CD14-positive monocyte (primary cell): ENCODE data around the gene PIK3R3. TPM values are rescaled to one million over a fixed set of nuclear protein-coding genes. Genes with fewer than 3 reads are reported as not detected.

Source experiments
- DNase-seq, 3 donors: peaks; one replicate each; pipeline ENCODE4 v3.0.0-alpha.2; 2011 to 2022
- H2AFZ ChIP-seq: 2 replicates; pipeline ENCODE4 v1.6.0; 2012; ENCODE audit warnings: mild to moderate bottlenecking, low read depth, low read length, inconsistent platforms; ENCODE audit not compliant: insufficient read depth, poor library complexity, severe bottlenecking
- H3K27ac ChIP-seq, 2 donors: 1 replicate in 1 of 2; 2 replicates in 1 of 2; pipeline ENCODE4 v1.5.1; 2012 to 2013; ENCODE audit warnings: low read length in 2 of 2, control low read depth in 1 of 2, inconsistent platforms in 1 of 2, low read depth in 1 of 2, mild to moderate bottlenecking in 1 of 2
- H3K27me3 ChIP-seq, 2 donors: one replicate each; pipeline versions ENCODE4 v1.6.0 to v1.6.1; 2011 to 2013; ENCODE audit warnings: low read length in 2 of 2; ENCODE audit not compliant: control insufficient read depth in 2 of 2, insufficient read depth in 2 of 2
- H3K36me3 ChIP-seq, 2 donors: replicated peaks in 1 of 2; 1 replicate in 1 of 2; 2 replicates in 1 of 2; pipeline versions ENCODE4 v1.5.1 to v1.6.1; 2012 to 2013; ENCODE audit warnings: low read length in 2 of 2, control low read depth in 1 of 2, inconsistent platforms in 1 of 2, mild to moderate bottlenecking in 1 of 2; ENCODE audit not compliant: insufficient read depth in 2 of 2, control insufficient read depth in 1 of 2
- H3K4me1 ChIP-seq, 2 donors: 1 replicate in 1 of 2; 2 replicates in 1 of 2; pipeline versions ENCODE4 v1.5.1 to v1.6.1; 2012 to 2013; ENCODE audit warnings: low read length in 2 of 2, control low read depth in 1 of 2, inconsistent platforms in 1 of 2, mild to moderate bottlenecking in 1 of 2, moderate library complexity in 1 of 2; ENCODE audit not compliant: insufficient read depth in 2 of 2, control insufficient read depth in 1 of 2
- H3K4me2 ChIP-seq: replicated peaks from 2 replicates; pipeline ENCODE3; 2012; ENCODE audit warnings: low read length, moderate library complexity, mild to moderate bottlenecking; ENCODE audit not compliant: poor library complexity, severe bottlenecking; ENCODE audit errors: extremely low read depth
- H3K4me3 ChIP-seq, 3 experiments: fragments of 200-600 bp in 1 of 3; sonication (generic) in 1 of 3; replicated peaks in 1 of 3; 1 replicate in 2 of 3; 2 replicates in 1 of 3; pipeline ENCODE4 v1.5.1; 2011 to 2013; ENCODE audit warnings: low read length in 3 of 3, mild to moderate bottlenecking in 3 of 3, control low read depth in 2 of 3, low read depth in 2 of 3, inconsistent platforms in 1 of 3, moderate library complexity in 1 of 3
- H3K79me2 ChIP-seq: 2 replicates; pipeline ENCODE4 v1.6.0; 2012; ENCODE audit warnings: mild to moderate bottlenecking, control low read depth, inconsistent platforms, low read length, moderate library complexity; ENCODE audit not compliant: insufficient read depth
- H3K9ac ChIP-seq: 2 replicates; pipeline ENCODE4 v1.6.0; 2017; ENCODE audit warnings: low read length, mild to moderate bottlenecking; ENCODE audit not compliant: insufficient read depth, poor library complexity, severe bottlenecking
- H3K9me3 ChIP-seq, 2 donors: replicated peaks in 1 of 2; 1 replicate in 1 of 2; 2 replicates in 1 of 2; pipeline versions ENCODE4 v1.5.1 to v1.6.1; 2012 to 2013; ENCODE audit warnings: low read length in 2 of 2, control low read depth in 1 of 2; ENCODE audit not compliant: control insufficient read depth in 1 of 2, insufficient read depth in 1 of 2
- H4K20me1 ChIP-seq: 2 replicates; pipeline ENCODE4 v1.6.0; 2012; ENCODE audit warnings: mild to moderate bottlenecking, low read length, control low read depth, moderate library complexity; ENCODE audit not compliant: insufficient read depth
- H3K27ac Mint-ChIP-seq, 7 donors: one replicate each; pipeline ENCODE4 v1.8.0; 2020; ENCODE audit warnings: mild to moderate bottlenecking in 7 of 7, mixed read lengths in 7 of 7, moderate library complexity in 6 of 7, inconsistent platforms in 2 of 7
- H3K27me3 Mint-ChIP-seq, 3 donors: one replicate each; pipeline ENCODE4 v1.8.0; 2021 to 2022; ENCODE audit warnings: low read depth in 3 of 3, mild to moderate bottlenecking in 3 of 3, mixed read lengths in 3 of 3, moderate library complexity in 3 of 3, inconsistent platforms in 1 of 3
- H3K36me3 Mint-ChIP-seq, 2 donors: one replicate each; pipeline ENCODE4 v1.8.0; 2020; ENCODE audit warnings: mixed read lengths in 2 of 2, inconsistent platforms in 1 of 2, mild to moderate bottlenecking in 1 of 2
- H3K4me1 Mint-ChIP-seq: one replicate; pipeline ENCODE4 v1.8.0; 2020; ENCODE audit warnings: mild to moderate bottlenecking, mixed read lengths
- H3K4me3 Mint-ChIP-seq, 2 donors: one replicate each; pipeline ENCODE4 v1.8.0; 2020; ENCODE audit warnings: mild to moderate bottlenecking in 2 of 2, mixed read lengths in 2 of 2, moderate library complexity in 1 of 2
- H3K9me3 Mint-ChIP-seq, 7 donors: one replicate each; pipeline ENCODE4 v1.8.0; 2020 to 2022; ENCODE audit warnings: mixed read lengths in 7 of 7, mild to moderate bottlenecking in 6 of 7, moderate library complexity in 6 of 7, inconsistent platforms in 2 of 7
- WGBS: methylation state at CpG from one replicate; pipeline ENCODE4 v1.1.5; 2013; ENCODE audit warnings: missing lambda C conversion rate; ENCODE audit not compliant: insufficient coverage; 5-methylcytosine and 5-hydroxymethylcytosine counted together
- intact Hi-C, 2 donors: fragments of 100-400 bp; cut with micrococcal nuclease; formaldehyde crosslinking; loops; one replicate each; pipeline versions ENCODE4 v1.15.0 to v1.15.1; 2023
- polyA plus RNA-seq, 3 donors: library from polyadenylated mRNA; depleted of rRNA in 1 of 3; unstranded in 2 of 3; stranded (reverse) in 1 of 3; fragments of 300-500 nt in 2 of 3; fragments of >200 nt in 1 of 3; fragmentation: Illumina TruSeq in 2 of 3; gene quantifications; 1 replicate in 2 of 3; 2 replicates in 1 of 3; pipeline ENCODE4 v1.2.3, GENCODE V29; 2012 to 2021
- TF ChIP-seq, protein P1 (sequence below): fragments of 200-600 bp; IDR thresholded peaks from one replicate; pipeline ENCODE4 v1.8.0; 2022; ENCODE audit warnings: antibody characterized with exemption, mild to moderate bottlenecking

Gene PIK3R3
- polyA plus RNA-seq, 3 donors: 0.09 to 0.28 (median 0.17) TPM

GRCh38 chr1:46080257-46080656, 52.2 kb downstream of the PIK3R3 start:
- TF ChIP-seq, protein P1, sequence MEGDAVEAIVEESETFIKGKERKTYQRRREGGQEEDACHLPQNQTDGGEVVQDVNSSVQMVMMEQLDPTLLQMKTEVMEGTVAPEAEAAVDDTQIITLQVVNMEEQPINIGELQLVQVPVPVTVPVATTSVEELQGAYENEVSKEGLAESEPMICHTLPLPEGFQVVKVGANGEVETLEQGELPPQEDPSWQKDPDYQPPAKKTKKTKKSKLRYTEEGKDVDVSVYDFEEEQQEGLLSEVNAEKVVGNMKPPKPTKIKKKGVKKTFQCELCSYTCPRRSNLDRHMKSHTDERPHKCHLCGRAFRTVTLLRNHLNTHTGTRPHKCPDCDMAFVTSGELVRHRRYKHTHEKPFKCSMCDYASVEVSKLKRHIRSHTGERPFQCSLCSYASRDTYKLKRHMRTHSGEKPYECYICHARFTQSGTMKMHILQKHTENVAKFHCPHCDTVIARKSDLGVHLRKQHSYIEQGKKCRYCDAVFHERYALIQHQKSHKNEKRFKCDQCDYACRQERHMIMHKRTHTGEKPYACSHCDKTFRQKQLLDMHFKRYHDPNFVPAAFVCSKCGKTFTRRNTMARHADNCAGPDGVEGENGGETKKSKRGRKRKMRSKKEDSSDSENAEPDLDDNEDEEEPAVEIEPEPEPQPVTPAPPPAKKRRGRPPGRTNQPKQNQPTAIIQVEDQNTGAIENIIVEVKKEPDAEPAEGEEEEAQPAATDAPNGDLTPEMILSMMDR: no peak
- H3K4me1 Mint-ChIP-seq: peaks cover 7% of the 10 kb centered on the region
- H3K9me3 Mint-ChIP-seq: peaks cover 0 to 3% (median 0%) of the 10 kb centered on the region in 7 donors
- Histone ChIP-seq H3K4me3 (no peak overlapping the region), H3K9ac (no peak overlapping the region), H3K27ac (no peak overlapping the region), H3K79me2 (no peaks in the 10 kb centered on the region), H3K9me3 (no peaks in the 10 kb centered on the region), H3K27me3 (no peaks in the 10 kb centered on the region), H4K20me1 (no peaks in the 10 kb centered on the region), H3K4me2 (no peak overlapping the region), H3K4me1 (no peaks in the 10 kb centered on the region), H3K36me3 (no peaks in the 10 kb centered on the region), H2AFZ (no peak overlapping the region)
- no peaks in the 10 kb centered on the region for H3K27me3 Mint-ChIP-seq
- H3K27ac Mint-ChIP-seq: no peak overlapping the region
- DNase-seq: no peak
- no peaks in the 10 kb centered on the region for H3K36me3 Mint-ChIP-seq
- H3K4me3 Mint-ChIP-seq: no peak overlapping the region
- intact Hi-C loops: no loop called here
- 80% methylated on average over 1 of the region's 3 CpGs for WGBS

- H3K9me3 ChIP-seq: no peaks in the 10 kb centered on the region
- no peak overlapping the region for H3K9ac ChIP-seq
- H4K20me1 ChIP-seq: no peaks in the 10 kb centered on the region
- H3K4me1 Mint-ChIP-seq: peaks cover 7% of the 10 kb centered on the region
- WGBS: no CpG with 5 or more reads among the region's 4 CpGs
- no peak overlapping the region for H2AFZ ChIP-seq
- H3K27me3 Mint-ChIP-seq: no peaks in the 10 kb centered on the region
- no peaks in the 10 kb centered on the region for H3K36me3 ChIP-seq
- no peak overlapping the region for H3K4me3 Mint-ChIP-seq
- DNase-seq: no peak
- H3K4me1 ChIP-seq: no peaks in the 10 kb centered on the region
- no peaks in the 10 kb centered on the region for H3K36me3 Mint-ChIP-seq
- H3K27ac ChIP-seq: no peak overlapping the region
- TF ChIP-seq, protein P1: no peak
- H3K79me2 ChIP-seq: no peaks in the 10 kb centered on the region
- H3K9me3 Mint-ChIP-seq: peaks cover 0 to 2% (median 0%) of the 10 kb centered on the region in 7 donors
- no peaks in the 10 kb centered on the region for H3K27me3 ChIP-seq
- H3K4me3 ChIP-seq: no peak overlapping the region
- H3K27ac Mint-ChIP-seq: no peak overlapping the region
- H3K4me2 ChIP-seq: no peak overlapping the region
- intact Hi-C loops: no loop called here
These were observed 54.8 kb downstream of the PIK3R3 start for GRCh38 chr1:46077644-46078043.
